ENCODE data around the gene RNF26. TPM values are rescaled to one million over a fixed set of nuclear protein-coding genes. Genes with fewer than 3 reads are reported as not detected.

The RNF26 gene
- total RNA-seq, 1 experiment from 2014 or later = 69.0 TPM

DNA sequence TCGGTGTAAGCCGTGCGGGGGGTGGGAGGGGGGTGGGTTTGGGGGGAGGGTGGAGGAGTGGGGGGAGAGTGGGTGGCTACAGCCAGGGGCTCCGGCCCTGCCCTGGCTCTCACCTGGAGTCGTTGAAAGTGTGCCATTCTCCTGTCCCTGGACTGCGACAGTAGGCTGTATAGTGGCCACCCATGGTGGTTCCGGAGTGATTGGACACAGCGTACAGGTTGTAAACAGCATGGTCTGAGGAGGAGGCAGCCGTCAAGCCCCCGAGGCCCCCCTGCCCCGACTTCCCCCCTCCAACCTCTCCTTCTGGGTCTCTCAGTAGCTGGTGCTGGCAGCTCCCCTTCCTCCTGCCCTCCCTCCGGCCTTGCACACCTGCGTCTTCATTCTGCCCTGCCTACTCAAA is 22.7 kb downstream of the RNF26 start:
- intact Hi-C loops (cut with micrococcal nuclease; ENCODE audit: unreplicated experiment) = no loop called here
- no peak for ATAC-seq
- H3K27ac ChIP-seq (ENCODE audit: low read length) = no peak overlapping the region

GRCh38 chr11:119359365-119360214 is 25.3 kb downstream of the RNF26 start:
- ChIA-PET POLR2A (no interaction called here), CTCF (no interaction called here)
- in situ Hi-C loops (cut with HindIII; ENCODE audit: low pct_unique_long_range_greater_than_20kb, low sequenced_read_pairs) (no loop called here), intact Hi-C loops (cut with micrococcal nuclease; ENCODE audit: unreplicated experiment) (no loop called here)
- DNase-seq (ENCODE audit: low read depth, low spot score) = no peak
- Histone ChIP-seq H3K36me3 (ENCODE audit: control insufficient read depth, insufficient read depth, low read length) (no peaks in the 10 kb centered on the region), H3K27me3 (ENCODE audit: control insufficient read depth, insufficient read depth, low read length) (peaks cover 1% of the 10 kb centered on the region; the same call in 1 of the 2 replicates), H3K4me1 (ENCODE audit: control insufficient read depth, insufficient read depth, low read length) (peaks cover 25% of the 10 kb centered on the region), H3K9me3 (ENCODE audit: control insufficient read depth, insufficient read depth, low read depth, low read length) (no peaks in the 10 kb centered on the region), H3K4me3 (ENCODE audit: low read depth in 2 of 2, low read length in 2 of 2) (no peak overlapping the region), H3K27ac (ENCODE audit: low read length) (no peak overlapping the region)
- no peak for TF ChIP-seq REST (IDR thresholded peaks at IDR 0.05; ENCODE audit: insufficient read depth in 1 of 2, low read depth in 2 of 2, low read length in 1 of 2)
- no peak for TF ChIP-seq TCF7L2 (IDR thresholded peaks at IDR 0.05; ENCODE audit: low read depth, low read length)
- TF ChIP-seq SIN3A (IDR thresholded peaks at IDR 0.05; ENCODE audit: borderline replicate concordance, insufficient read depth, low read depth, low read length) = no peak
- TF ChIP-seq, protein P1, sequence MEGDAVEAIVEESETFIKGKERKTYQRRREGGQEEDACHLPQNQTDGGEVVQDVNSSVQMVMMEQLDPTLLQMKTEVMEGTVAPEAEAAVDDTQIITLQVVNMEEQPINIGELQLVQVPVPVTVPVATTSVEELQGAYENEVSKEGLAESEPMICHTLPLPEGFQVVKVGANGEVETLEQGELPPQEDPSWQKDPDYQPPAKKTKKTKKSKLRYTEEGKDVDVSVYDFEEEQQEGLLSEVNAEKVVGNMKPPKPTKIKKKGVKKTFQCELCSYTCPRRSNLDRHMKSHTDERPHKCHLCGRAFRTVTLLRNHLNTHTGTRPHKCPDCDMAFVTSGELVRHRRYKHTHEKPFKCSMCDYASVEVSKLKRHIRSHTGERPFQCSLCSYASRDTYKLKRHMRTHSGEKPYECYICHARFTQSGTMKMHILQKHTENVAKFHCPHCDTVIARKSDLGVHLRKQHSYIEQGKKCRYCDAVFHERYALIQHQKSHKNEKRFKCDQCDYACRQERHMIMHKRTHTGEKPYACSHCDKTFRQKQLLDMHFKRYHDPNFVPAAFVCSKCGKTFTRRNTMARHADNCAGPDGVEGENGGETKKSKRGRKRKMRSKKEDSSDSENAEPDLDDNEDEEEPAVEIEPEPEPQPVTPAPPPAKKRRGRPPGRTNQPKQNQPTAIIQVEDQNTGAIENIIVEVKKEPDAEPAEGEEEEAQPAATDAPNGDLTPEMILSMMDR (IDR thresholded peaks at IDR 0.05) = no peak
- TF ChIP-seq POLR2AphosphoS5 (IDR thresholded peaks at IDR 0.05; ENCODE audit: low read depth, low read length) = no peak
- no TSS peak for BruUV-seq (replicated peaks)
- ATAC-seq = no peak

More for the DNA sequence above, 22.7 kb downstream of the RNF26 start:
- no peak for TF ChIP-seq TCF7L2 (IDR thresholded peaks at IDR 0.05; ENCODE audit: low read depth, low read length)
- TF ChIP-seq POLR2AphosphoS5 (IDR thresholded peaks at IDR 0.05; ENCODE audit: low read depth, low read length) = no peak
- no peak for TF ChIP-seq SIN3A (IDR thresholded peaks at IDR 0.05; ENCODE audit: borderline replicate concordance, insufficient read depth, low read depth, low read length)
- TF ChIP-seq, protein P1 (IDR thresholded peaks at IDR 0.05) = no peak
- TF ChIP-seq REST (IDR thresholded peaks at IDR 0.05; ENCODE audit: insufficient read depth in 1 of 2, low read depth in 2 of 2, low read length in 1 of 2) = no peak
- Histone ChIP-seq H3K4me3 (ENCODE audit: low read depth in 2 of 2, low read length in 2 of 2) (no peak overlapping the region), H3K27me3 (ENCODE audit: control insufficient read depth, insufficient read depth, low read length) (no peaks in the 10 kb centered on the region), H3K9me3 (ENCODE audit: control insufficient read depth, insufficient read depth, low read depth, low read length) (no peaks in the 10 kb centered on the region), H3K36me3 (ENCODE audit: control insufficient read depth, insufficient read depth, low read length) (no peaks in the 10 kb centered on the region), H3K4me1 (ENCODE audit: control insufficient read depth, insufficient read depth, low read length) (peaks cover 18% of the 10 kb centered on the region)
- ChIA-PET POLR2A (no interaction called here), CTCF (interaction anchor here (0.5 to 1.2 kb wide), 3 partner anchors 14 to 31 kb away, joined by 4 to 7 read pairs (median 4); no protein-coding TSS in a partner anchor)
- in situ Hi-C loops (cut with HindIII; ENCODE audit: low pct_unique_long_range_greater_than_20kb, low sequenced_read_pairs) = no loop called here
- no peak for DNase-seq (ENCODE audit: low read depth, low spot score)
- no TSS peak for BruUV-seq (replicated peaks)

Data from Panc1 (cell line).